Stimulated activated CD8-positive, alpha-beta memory T cell treated with anti-CD3 and anti-CD28 coated beads, Interleukin-15, amount 100 ng/mL, for 48 hours (primary cell): Measurements from ENCODE around the gene ZSWIM6.

Experiments
- DNase-seq, 2 donors: peaks; one replicate each; pipeline ENCODE4 v3.0.0-alpha.2; 2020; ENCODE audit warnings: low read depth in 2 of 2

Gene ZSWIM6

DNA sequence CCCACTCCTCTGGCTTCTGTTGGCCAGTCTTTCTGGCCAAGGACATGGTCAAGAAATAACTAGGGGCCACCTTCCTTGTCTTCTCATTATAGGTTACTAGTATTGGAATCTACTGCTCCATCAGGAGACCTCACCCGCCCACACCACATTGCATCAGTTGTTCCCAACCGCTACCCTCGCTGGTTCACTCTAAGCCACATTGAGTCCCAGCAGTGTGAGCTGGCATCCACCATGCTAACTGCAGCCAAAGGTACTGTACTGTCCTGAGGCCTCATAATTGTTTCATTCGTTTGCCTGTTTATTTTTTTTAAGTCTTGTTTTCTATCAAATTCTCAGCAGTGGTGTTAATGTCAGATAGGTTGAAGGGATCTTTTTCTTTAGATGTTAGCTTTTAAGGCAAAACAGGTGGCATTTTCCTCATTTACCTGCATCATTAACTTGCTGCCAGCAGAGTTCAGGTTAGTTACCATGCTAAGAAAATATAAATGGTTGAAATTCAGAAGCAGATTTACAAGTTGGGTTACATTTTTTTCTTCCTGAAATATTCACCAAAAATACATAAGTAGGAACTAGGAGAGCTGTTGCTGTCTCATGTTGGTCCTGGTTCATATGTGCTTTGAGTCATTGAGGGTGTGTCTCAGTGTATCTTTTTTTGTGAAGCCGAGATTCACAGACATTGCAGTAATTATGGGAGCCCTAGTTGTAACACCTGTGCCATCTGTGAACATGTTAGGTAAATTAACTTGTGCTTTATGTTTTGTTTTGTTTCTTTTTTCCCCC is 206.9 kb downstream of the ZSWIM6 start:
- no peak for DNase-seq

DNA sequence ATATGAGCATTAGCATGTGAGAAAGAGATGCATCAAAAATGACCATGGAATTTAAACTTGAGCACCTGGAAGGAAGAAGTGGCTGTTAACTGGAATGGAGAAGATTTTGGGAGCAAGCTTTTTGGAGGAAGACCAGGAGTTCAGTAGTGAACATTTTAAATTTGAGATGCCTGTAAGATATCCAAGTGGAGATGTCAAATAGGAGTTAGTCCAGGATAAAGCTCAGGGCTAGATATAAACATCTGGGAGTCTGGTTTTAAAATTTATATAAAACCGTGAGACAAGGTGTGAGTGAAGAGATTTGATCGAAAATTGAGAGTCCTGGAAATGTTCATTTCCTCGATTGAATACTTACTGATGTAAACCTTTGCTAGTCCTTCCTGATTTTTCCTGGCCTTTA is 217.5 kb downstream of the ZSWIM6 start:
- DNase-seq: no peak

DNA sequence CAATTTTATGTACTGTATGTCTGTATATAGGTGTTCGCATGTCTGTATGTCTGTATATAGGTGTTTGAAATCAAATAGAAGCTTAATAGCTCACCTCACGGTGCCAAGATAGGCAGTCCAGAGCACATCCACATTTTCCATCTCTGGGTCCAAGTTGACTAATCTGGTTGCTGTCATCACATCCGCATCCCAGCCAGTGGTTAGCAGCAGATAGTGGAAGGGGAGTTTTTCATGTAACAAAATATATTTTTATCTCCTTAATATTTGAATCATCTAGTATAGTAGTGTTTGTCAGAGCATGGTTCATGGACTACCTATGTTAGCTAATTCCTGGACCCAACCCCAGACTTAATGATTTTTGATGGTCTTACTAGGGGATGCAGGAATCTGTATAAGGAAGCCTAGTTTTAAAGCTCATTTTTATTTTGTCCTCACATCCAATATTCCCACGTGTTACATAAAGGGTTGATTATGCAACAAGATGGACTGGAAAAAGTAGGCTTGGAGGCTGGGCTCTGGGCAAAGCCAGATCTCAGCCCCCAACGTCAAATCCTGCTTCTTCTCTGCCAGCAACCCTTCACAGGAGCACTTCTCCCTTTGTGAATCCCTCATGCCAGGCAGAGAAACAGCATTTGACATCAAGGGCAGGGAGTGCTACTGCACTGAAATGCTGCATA is 219.7 kb downstream of the ZSWIM6 start:
- no peak for DNase-seq

DNA sequence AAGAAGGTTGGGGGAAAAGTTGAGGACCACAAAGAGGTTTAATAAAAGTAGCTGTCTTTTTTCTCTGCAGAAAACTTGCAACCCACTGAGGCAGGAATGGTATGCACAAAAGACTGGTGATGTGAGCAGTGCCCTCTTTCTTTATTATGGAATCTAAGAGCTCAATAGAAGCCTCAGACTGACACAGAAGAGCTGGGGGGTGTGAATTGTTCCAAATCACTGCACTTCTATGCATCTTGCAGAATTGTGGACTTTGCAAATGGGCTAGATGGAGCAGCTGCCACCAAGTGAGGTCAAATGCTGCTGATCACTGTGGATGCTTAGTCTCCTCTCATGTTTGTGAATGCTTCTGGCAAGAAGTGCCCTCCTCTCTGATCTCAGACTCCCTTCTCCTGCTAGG is 227.1 kb downstream of the ZSWIM6 start:
- no peak for DNase-seq

DNA sequence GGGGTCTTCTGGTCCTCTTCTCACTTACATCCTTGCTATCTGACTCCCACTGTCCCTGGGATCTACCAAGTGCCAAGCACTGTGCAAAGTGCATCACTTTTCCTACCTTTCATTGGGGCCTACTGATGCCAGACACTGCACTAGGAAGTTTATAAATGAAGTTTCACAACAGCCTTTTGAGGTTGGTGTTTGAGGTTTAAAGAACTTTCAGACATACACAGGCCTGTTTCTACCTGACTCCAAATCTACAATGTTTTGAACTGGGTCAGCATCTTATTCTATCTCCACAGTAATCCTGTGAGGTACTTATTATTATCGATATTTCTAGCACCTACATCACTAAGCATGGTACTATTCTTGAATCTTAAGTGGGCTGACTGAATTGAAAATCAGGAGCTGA is 227.7 kb downstream of the ZSWIM6 start:
- DNase-seq: no peak

DNA sequence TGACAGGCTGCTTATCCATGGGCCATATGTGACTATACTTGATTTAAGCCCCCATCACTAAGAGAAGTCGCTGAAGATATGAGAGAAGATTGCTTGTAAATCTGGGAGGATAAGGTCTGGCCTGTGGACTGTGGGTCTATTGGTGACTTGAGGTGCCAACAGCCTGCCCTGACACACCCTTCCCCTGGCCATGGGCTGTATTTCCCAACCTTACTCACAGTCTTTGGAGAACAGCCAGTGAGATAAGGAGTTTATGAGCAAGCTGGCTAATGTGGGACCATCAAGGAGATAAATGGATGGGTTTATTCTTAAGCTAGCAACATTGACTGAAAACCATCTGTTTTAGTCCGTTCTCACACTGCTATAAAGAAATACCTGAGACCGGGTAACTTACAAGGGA is 231.3 kb downstream of the ZSWIM6 start:
- DNase-seq: no peak

DNA sequence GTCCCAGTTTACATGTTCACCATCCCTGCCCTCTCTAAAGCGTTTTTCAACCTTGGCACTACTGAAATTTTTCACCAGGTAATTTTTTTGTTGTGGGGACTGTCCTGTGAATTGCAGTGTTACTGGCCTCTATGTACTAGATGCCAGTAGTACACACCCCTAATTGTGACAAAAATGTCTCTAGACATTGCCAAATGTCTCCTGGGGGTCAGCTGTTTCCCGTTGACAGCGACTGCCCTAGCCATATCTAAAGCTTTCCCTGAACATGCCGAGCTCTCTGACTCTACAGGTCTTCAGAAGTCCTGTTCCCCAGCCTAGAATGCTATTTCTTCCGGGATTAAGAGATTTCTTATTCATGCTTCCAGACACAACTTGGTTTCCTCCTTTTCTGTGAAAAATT is 235.3 kb downstream of the ZSWIM6 start:
- DNase-seq: no peak

DNA sequence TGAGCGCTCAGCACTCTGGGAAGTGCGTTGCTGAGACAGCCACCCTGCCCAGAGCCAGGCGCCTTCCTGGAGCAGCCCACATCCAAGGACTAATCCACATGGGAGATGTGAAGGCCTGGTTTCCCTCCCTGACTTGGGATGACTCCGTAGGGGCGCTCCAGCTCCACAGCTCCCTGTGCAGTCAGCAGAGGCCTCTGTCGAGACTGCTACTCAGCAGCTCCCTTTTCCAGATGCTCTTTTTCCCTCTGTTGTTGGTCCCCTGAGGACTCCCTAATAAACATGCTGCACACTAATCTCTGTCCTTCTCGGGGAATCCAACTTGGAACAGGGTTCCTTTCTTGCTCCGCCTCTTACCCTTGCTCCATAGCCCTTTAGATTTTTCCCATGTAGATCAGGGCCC is 237.3 kb downstream of the ZSWIM6 start:
- no peak for DNase-seq

DNA sequence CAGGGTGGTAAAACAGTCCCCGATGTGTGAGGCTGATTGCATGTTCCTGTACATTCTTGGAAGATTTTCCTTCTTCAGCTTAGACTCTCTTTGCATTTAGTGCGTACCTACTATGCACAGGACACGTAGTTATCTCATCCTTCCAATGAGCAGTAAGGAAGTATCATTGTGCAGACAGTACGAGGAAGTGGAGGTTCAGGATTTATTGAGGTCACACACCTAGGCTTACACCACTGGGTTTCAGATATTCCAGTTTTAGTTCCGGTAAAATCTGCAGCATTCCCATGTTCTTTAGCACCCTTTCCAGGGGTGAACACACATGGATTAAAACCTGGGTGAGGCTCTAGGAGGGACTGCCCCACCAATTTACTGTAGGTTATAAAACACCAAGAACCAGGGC is 238.7 kb downstream of the ZSWIM6 start:
- no peak for DNase-seq

DNA sequence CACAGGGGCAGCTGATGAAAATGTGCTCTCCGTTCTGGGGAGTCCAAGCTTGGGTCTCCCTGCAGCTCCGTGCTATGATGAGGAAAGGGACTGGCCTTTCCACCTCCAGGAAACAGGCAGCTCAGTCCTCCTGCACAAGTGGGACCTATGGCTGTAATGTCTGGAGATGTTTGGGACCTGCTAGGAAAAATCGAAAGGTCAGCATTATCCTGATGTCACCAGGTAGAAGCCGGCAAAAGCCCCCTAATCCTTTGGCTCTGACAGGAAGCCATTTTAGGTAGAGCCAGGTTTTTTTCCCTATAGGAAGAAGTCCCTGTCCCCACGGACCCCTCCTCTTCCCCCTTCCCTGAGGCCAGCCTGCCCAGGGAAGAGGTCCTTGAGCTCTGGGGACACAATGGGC is 240.9 kb downstream of the ZSWIM6 start:
- DNase-seq: no peak

DNA sequence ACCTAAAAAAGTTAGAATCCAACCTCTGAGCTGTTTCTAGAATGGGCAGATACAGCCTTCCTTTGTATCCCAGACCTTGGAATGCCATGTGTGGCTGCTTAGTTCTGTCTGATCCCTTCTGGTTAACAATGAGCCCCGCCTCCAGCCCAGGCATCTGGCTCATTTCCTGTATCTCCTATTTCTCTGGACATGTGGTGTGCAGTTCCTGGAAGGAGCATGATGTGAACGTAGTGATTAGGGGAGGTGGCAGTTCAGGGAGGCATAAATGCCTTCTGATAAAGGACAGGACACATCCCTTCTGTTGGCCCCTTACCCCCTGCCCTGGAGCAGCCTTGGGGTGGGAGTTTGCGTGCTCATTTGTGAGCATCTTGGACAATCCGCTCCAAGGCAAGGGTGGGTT is 243.0 kb downstream of the ZSWIM6 start:
- no peak for DNase-seq

DNA sequence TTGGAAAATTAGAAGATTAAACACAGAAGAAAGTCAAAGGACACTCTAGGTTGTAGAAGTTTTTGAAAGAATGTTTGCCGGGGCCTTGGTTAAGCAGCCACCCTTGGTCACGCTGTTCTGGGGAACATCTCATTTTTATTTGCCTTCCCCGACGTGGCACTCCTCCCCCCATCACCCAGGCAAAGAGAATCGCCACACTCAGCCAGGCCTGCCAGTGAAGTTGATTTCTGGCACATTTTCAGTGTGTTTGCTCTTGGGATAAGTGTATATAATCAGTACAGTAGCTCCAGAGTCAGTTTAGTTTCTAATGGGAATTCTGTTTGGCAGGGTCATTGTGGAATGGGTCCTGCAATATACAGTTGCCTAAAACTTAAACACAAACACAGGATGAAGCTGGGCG is 243.5 kb downstream of the ZSWIM6 start:
- DNase-seq: no peak

DNA sequence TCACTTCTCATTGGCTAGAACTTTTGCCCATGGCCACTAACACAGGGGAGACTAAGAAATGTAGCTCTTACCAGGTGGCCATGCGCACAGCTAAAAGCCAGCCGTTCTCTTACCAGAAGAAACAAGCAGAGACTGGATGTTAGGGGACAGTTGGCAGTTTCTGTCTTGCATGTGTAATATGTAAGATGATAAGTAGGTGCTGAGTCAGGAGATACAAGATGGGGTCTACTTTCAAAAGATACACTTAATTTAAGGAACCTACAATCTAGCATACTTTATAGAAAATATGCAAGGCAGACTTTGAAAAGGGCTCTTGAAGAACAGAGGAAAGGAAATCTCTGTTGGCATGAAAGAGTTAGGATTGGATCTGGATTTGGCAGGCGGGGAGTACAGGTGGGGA is 244.5 kb downstream of the ZSWIM6 start:
- DNase-seq: no peak

DNA sequence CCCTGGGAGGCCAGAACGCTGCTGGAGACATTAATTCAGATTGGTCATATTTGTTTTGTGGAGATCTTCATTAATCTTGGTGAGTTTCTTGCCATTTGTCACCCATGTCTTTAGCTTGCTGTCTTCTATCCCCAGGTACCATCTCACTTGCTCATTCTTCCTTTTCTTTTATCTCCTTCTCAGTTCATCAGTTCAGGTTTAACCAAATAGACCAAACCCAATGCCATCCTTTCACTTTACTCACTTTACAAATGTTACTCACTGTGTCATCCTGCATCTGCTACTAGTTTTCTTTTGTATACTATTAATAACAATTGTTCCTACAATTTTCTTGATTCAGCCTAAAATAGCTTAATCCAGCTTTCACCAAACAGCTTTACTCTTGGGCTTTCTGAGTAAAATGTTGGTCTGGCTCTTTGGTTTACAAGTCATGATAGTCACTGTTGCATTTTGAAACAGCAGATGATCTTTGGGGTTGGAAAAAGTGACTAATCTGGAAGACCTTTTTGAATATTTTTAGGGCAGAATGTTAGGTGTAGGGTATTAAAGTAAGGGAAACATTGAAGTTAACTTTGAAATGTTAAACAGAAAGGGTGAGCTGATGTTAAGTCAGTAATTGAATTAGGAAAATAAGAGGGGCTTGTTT is 246.9 kb downstream of the ZSWIM6 start:
- no peak for DNase-seq

DNA sequence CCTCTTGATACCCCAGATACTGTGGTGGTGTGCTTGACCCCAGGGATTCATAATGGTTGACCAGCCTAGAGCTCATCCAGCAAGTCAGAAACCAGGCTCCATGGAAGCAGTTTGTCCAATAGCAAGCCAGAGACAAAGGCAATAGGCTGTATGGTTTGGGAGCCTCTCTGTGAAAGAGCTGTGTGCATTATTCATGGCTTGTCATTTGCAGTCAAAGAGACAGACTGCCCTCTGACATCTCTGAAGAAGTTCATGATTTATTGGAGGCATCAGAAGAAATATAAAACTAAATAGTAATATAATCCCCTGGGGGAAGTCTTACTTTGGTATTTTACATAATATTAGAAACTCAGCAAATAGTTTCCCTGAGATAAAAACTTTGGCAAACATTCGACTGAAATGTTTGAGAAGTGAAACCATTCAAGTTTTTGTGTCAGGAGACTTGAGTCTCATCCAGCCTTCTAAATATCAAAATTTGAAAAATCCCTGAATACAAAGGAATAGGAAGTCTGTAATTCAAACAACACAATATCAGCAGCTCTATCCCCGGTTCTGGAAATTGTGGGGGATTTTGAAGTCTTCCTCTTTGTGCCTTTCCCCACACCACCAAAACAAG is 250.3 kb downstream of the ZSWIM6 start:
- no peak for DNase-seq

DNA sequence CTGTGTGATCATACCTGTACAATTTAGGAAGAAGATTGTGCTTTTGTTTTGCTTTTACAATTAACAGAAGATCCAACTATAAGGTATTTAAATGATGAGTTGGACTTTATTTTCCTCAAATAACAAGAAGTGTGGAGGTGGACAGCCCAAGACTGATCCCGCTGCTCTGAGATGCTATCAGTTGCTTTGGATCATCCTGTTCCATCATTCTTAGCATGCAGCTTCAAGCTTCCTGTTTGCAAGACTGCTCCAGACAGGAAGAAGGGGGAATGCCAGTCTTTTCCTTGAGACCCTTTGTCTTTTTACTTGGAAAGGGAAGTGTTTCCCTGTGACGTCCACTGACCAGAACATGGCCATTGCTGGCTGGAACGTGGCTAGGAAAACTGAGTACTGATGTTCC is 250.8 kb downstream of the ZSWIM6 start:
- DNase-seq: no peak

DNA sequence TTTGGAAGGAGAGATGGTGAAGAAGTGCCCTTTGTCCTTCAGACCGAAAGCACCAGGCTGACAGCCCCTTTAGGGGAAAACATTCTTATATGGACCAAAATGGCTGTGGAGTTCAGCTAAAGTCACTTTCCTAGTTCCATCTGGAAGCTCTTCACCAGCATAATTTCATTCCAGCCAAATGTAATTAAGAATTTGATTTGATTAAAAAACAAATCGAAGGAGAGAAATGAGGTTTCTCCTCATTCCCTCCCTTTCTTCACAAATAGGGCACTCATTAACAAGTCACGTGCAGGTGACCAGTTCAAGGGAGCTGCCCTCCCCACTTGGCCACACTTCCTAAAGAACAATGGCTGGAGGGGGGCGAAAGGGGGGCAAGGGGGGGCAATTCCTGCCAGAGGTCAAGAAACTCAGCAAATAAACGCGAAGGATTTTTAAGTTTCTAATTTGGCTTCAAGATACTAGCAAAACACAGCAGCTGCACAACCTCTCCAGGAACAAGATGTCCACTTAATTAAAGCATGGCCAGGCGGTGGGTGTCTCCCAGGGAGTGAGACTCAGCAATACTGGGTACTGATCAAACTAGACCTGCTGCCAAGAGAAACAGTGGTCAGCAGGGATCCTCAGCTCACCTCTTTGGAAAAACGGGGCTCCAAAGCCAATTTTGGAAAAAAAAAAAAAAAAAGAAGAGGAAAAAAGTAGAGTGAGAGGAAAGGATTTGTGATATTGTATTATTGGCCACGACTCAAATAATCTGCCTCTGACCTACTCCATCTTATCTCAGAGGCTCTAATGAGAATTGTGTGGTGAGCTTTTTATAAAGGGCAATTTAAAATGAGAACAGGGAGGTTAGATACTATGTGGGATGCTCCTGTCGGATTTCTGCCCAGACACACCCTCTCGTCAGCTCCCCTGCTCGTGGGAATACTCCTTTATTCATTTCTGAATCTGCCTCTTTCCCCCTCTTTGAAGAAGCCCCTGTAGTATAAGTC is 254.3 kb downstream of the ZSWIM6 start:
- DNase-seq: no peak

DNA sequence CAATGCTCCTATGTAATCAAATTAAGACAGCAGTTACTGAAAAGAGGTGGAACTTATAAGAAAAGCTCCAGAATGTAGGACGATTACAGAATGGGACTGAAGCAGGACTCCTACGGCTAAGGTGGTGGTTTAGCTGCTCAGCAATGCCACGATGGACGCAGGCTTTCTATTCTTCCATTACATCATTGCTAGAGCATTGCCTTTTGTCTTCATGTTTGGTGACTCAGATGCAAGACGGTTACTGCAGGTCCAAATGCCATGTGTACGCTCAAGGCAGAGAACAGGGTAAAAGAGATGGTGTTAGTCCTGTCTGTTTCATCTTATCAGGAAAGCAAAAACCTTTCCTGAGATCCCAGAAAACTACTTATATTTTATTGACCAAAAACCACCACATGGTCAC is 255.1 kb downstream of the ZSWIM6 start:
- no peak for DNase-seq

DNA sequence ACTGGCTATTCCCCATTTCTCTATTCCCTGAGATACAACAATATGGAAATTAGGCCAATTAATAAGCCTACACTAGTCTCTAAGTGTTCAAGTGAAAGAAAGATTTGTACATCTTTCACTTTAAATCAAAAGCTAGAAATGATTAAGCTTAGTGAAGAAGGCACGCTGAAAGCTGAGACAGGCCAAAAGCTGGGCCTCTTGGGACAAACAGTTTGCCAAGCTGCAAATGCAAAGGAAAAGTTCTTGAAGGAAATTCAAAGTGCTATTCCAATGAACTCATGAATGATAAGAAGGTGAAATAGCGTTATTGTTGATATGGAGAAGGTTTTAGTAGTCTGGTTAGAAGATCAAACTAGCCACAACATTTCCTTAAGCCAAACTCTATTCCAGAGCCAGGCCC is 256.2 kb downstream of the ZSWIM6 start:
- no peak for DNase-seq

DNA sequence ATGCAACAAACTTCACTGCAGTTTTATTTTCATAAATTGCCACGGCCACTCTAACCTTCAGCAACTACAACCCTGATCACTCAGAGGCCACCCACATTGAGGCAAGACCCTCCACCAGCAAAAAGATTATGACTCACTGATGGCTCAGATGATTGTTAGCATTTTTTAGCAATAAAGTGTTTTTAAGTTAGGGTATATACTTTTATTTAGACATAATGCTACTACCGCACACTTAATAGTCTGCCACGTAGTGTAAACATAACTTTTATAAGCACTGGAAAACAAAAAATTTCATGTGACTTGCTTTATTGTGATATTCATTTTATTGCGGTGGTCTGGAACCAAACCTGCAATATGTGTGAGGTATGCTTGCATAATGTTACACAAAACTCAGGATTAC is 257.9 kb downstream of the ZSWIM6 start:
- DNase-seq: no peak

DNA sequence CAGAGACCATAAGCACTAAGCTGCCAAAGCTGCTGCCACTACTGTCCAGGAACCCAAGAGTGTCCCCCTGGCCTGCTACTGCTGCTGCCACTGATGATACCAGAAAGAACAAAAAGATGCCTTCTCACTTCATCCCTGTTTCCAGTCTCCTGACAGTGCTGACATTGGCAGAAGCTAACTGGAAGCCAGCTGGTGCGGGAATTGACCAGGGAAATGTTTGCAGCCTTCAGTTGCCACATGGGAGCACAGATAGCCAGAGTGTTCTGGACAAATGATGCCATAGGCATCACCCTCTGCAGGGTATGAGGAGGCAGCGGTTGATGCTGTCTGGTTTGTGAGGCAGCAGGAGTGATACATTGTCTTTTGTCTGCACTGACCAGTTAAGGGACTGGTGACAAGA is 258.4 kb downstream of the ZSWIM6 start:
- no peak for DNase-seq

DNA sequence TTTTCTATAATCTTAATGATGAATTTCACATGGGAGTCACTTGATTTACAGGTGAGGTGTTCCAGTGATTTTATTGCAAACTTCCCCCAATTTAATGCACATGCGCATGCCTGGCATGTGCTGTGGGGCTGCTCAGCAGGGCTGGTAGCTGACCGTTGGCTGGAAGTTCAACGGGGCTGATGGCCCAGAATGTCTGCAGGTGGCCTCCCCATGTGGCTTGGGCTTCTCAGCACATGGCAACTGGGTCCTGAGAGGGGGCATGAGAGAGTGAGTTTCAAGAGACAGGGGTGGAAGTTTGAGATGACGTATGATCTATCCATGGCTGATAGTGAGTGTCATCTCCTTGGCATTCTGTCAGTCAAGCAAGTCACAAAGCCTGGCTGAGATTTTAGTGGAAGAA is 259.8 kb downstream of the ZSWIM6 start:
- no peak for DNase-seq
